NCI-H146 treated with DMSO at 0.1 percent for 48 hours (cell line): ENCODE results near the gene PTPRS.
"Not testable (repeated sequence)": the region's sequence is repeated elsewhere in the genome, so short reads cannot be mapped to it uniquely, and the experiment has no call there.

ENCODE experiments used
- DNase-seq: peaks from one replicate; lab custom pipeline; 2025; ENCODE audit not compliant: unreplicated experiment; lab: John Stamatoyannopoulos, UW

PTPRS gene

DNA sequence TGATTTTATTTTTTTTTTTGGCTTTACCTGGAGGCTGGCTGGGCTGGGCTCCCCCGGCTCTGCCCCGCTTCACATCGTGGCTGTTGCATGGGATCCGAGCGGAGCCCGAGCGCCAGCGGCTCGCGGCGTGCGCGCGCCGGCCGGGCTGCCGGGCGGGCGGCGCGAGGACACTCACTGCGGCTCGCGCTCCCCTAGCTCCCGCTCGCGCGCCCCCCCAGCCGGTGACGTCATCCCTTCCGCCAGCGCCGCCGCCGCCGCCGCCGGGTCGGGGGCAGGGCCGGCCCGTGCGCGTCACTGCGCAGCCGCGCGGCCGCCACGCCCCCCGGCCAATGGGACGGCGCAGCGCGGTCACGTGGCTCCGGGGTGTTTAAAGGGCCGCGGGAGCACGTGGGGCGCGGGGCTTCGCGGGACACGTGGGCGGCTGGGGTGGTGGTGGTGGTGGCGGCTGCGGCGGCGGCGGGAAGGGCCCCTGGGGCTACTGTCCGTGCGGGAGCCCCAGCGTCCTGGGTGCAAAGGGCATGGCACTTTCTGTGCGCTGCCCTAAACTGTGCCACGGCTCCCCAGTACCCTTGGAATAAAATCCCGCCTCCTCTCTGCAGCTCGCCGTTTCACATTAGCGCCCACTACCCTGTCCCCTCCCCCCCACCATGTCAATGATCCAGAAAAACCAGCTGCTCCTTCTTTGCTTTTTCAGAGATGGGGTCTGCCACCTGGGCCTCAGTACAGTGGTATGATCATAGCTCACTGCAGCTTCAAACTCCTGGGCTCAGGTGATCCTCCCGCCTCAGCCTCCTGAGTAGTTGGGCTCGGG, at the start of gene PTPRS:
Gene PTPRS (minus strand): TSS at position 176 of the 811 bp plus-strand sequence. CDS start 54,672 bp downstream, outside the sequence.
- DNase-seq: peak; percentile 53

DNA sequence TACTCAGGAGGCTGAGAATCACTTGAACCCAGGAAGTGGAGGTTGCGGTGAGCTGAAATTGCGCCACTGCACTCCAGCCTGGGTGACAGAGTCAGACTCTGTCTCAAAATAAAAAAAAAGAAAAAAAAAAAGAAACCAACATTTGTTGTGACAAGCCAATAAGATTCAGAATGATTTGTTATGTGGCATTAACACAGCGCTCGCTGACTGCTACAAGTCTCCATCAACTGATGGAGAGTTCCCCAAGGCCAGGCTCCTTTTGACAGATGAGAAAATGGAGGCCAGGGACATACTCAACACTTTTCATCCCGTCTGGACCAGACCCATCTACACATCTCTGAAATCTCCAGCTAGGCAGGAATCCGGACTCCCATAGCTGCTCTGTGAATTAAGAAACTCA, 48.7 kb upstream of the PTPRS start:
- DNase-seq: no peak

- DNase-seq: no peak
Measured at GRCh38 chr19:5387472-5387871, 46.9 kb upstream of the PTPRS start.

GRCh38 chr19:5386841-5387240, 46.2 kb upstream of the PTPRS start:
- DNase-seq: no peak

GRCh38 chr19:5381197-5381596, 40.6 kb upstream of the PTPRS start:
- DNase-seq: not testable (repeated sequence)

GRCh38 chr19:5380215-5380919, 39.8 kb upstream of the PTPRS start:
- DNase-seq: no peak

DNA sequence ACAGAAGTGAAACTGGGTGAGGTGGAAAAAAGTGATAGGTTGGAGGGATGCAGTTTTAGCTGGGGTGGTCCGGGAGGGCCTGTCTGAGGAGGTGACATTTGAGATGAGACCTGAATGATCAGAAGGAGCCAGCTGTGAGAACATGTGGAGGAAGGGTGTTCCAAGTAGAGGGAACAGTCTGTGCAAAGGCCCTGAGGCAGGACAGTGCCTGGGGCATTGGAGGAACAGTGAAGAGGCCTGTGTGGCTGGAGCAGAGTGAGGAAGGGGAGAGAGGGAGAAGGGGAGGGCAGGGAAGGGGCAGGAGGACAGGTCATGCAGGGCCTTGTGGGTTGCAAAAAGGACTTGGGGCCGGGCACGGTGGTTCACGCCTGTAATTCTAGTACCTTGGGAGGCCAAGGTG, 36.3 kb upstream of the PTPRS start:
- no peak for DNase-seq

DNA sequence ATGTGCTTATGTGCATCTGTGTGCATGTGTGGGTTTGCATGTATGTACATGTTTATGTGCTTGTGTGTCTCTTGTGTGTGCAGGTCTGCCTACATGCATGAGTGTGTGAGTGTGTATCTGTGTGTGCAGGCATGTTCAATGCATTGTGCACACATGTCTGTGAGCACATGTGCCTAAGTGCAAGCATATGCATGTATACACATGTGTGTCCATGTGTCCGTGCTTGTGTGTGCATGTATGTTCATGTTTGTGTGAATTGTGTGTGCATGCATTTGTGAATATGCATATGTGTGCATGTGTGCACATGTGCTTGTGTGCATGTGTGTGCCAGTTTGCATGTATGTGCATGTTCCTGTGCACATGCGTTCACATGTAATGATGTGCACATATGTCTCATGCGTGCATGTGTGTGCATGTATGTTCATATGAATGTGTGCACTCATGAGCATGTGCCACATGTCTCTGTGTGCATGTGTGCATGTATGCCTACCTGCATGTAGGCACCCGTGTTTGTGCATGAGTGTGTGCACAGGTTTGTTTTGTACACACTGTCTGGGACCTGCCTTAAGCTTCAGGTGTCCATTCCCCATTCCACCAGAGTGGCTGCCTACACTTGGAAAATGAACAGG, 32.1 kb upstream of the PTPRS start:
- DNase-seq: no peak

DNA sequence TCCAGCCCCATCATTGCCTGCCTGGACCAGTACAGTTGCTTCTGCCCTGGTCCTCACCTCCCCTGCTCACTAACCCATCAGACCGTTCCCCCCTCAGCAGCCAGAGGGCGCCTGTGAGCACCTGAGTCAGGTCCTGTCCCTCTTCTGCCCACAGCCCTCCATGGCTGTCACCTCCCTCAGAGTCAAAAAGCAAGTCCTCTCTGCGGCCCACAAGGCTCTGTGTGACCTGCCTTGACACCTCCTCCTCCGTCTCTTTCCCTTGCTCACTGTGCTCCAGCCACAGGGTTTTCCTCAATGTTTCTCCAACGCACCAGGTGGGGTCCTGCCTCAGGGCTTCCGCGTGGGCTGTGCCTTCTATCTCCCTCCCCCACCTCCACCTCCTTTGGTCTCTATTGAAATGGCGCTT, 29.4 kb upstream of the PTPRS start:
- DNase-seq: no peak

DNA sequence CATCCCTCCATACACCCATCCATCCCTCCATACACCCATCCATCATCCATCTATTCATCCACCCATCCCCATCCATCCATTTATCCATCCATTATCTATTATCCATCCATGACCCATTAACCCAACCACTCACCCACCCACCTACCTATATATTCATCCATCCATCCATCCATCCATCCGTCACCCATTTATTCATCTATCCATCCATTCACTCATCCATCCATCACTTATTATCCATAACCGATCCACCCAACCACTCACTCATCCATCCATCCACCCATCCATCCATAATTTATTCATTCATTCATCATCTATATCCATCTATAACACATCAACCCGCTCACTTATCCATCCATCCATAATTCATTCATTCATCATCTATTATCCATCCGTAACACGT, 28.7 kb upstream of the PTPRS start:
- DNase-seq: no peak

DNA sequence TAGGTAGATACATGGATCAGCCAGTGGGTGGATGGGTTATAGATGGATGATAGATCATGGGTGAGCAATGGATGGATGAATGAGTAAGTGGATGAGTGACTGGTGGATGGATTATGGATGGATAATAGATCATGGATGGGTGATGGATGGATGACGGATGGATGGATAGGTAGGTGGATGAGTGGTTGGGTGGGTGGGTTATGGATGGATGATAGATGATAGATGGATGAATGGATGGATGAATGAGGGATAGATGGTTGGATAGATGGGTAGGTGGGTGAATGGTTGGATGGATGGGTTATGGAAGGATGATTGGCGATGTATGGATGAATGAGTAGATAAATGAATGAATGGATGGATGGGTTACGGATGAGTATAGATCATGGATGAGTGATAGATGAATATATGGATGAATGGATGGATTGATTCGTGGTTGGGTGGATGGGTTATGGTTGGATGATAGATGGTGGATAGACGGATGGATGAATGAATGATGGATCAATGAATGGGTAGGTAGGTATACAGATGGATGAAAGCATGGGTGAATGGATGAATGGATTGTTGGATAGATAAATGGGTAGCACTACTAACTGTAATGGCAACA, 27.0 kb upstream of the PTPRS start:
- no peak for DNase-seq

DNA sequence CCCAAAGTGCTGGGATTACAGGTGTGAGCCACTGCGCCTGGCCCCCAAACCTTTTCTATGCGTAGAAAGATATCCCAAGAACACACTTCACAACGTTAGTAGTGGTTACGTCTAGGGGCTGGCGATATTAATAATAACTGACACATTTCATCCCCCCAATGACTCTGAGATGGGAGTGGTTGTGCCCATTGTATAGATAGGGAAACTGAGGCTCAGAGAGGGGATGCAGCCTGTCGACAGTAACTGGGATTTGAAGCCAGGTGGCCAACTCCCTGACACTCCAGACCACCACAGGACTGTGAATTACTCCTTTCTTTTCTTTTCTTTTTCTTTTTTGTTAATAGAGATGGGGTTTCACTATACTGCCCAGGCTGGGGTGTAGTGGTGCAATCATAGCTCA, 25.3 kb upstream of the PTPRS start:
- DNase-seq: no peak

- no peak for DNase-seq
Measured at GRCh38 chr19:5364674-5365073, 24.1 kb upstream of the PTPRS start.

DNA sequence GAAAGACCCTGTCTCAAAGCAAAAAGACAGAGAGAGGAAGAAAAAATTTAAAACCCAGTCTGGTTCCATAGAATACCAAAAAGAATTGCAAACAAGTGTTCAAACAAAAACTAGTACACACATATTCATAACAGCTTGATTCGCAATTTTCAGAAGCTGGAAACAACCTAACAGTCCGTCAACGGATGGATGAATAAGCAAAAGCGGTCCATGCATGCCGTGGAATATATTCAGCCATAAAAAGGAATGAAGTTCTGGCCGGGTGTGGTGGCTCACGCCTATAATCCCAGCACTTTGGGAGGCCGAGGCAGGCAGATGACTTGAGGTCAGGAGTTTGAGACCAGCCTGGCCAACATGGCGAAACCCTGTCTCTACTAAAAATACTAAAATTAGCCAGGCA, 21.2 kb upstream of the PTPRS start:
- not testable (repeated sequence) for DNase-seq

- no peak for DNase-seq
Measured at GRCh38 chr19:5361407-5361806, 20.8 kb upstream of the PTPRS start.

DNA sequence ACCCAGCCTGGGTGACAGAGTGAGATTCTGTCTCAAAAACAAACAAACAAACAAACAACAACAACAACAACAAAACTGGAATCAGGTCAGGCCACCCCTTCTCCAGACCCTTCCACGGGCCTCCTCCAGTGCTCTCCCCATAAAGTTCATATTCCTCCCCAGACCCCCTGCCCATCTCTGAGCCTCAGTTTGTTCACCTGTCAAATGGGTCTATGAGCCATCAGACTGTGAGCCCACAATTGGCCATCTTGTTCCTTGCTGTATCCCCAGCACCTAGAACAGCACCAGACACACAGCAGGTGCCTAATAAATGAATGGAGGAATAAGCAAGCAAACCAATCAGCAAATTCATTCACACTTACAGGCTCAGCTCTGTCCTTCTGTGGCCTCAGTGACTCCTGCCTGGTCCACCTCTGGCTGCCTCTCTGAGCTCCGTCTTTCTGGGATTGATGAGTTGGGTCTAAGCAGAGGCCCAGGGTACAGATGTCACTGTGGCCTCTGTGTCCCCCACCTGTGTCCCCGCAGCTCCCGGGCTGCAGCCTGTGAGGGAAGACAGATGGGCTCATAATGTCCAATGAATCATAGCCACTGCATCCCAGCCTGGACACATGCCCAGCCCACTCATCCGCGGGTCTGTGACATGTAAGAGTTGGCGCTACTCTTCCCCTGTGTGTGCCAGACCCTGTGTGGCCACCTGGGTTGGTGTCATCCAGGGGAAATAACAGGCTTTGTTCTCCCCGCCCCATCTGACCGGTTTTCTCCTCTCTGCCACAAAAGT, 19.6 kb upstream of the PTPRS start:
- DNase-seq: no peak

- DNase-seq: no peak
Measured at GRCh38 chr19:5358173-5358800, 17.7 kb upstream of the PTPRS start.

- DNase-seq: no peak
Measured at GRCh38 chr19:5357584-5357983, 17.0 kb upstream of the PTPRS start.

DNA sequence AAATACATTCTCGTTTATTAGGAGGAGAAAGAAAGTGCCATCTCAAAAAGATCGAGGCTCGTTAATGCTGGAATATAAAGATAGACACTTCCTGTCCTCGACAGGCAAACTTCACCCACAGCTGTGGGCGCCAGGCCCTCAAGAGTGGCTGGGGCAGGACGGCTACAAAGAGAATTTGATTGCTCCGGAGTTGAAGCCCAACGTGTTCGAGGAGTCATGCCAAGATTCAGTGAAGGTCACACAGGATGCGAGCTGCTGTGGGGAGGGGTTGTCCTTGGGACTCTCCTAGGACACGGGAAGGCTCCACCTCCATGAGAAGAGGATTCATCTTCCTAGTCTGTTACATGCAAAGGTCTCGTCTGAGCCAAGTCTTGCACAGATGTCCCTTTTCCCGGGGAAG, 16.3 kb upstream of the PTPRS start:
- no peak for DNase-seq

DNA sequence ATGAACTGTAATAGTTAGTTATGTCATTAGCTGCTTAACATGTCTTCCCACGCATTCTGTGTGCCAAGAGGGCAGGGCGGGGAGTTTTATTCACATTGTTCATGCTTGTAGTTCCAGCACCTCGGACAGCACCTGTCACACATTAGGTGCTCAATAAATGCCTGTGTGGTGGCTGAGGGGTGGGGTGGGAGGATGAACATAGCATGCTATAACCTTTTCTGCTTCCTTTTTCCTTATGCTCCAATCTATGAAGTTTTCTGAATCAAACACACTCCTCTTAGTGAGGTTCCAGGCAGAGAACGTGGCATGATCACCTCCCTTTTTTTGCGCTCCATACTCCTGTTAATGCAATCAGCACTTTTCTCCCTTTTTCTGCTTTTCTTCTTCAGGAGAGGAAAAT, 15.8 kb upstream of the PTPRS start:
- no peak for DNase-seq
